ENCODE data around the gene RC3H2.
"Not testable (repeated sequence)": the region's sequence is repeated elsewhere in the genome, so short reads cannot be mapped to it uniquely, and the experiment has no call there.

The RC3H2 gene

GRCh38 chr9:122930541-122931225 is 25.5 kb upstream of the RC3H2 start:
- peak; percentile 38 for FAIRE-seq
- no peak for TF ChIP-seq SPI1 (IDR thresholded peaks at IDR 0.05; ENCODE audit: low read depth, low read length)
- no peak for TF ChIP-seq POLR2AphosphoS5 (IDR thresholded peaks at IDR 0.05; ENCODE audit: low read depth, low read length)
- no peak for TF ChIP-seq TAF1 (IDR thresholded peaks at IDR 0.05; ENCODE audit: low read depth, low read length)
- TF ChIP-seq POU2F2 (IDR thresholded peaks at IDR 0.05; ENCODE audit: low read depth, low read length): no peak
- DNase-seq (ENCODE audit: insufficient read length, low spot score): no peak

GRCh38 chr9:122929796-122930354 is 24.7 kb upstream of the RC3H2 start:
- FAIRE-seq (no peak), DNase-seq (ENCODE audit: insufficient read length, low spot score) (no peak)
- peak; percentile 29; the same call in 1 of the 2 replicates for TF ChIP-seq SPI1 (IDR thresholded peaks at IDR 0.05; ENCODE audit: low read depth, low read length)
- no peak for TF ChIP-seq PAX5 (IDR thresholded peaks at IDR 0.05; ENCODE audit: insufficient read depth, low read length, severe bottlenecking)

- DNase-seq (ENCODE audit: insufficient read length, low spot score): no peak
- FAIRE-seq: peak; percentile 66
- TF ChIP-seq POU2F2 (IDR thresholded peaks at IDR 0.05; ENCODE audit: low read depth, low read length) (no peak), SPI1 (IDR thresholded peaks at IDR 0.05; ENCODE audit: low read depth, low read length) (0 out of 2 replicates have a peak, but pooled peaks have one; percentile 6), PAX5 (IDR thresholded peaks at IDR 0.05; ENCODE audit: insufficient read depth, low read length, severe bottlenecking) (peak; percentile 25), POLR2A (IDR thresholded peaks at IDR 0.05; ENCODE audit: low read depth, low read length) (no peak), TAF1 (IDR thresholded peaks at IDR 0.05; ENCODE audit: low read depth, low read length) (no peak)
Measured at GRCh38 chr9:122923947-122924346, 18.8 kb upstream of the RC3H2 start.

GRCh38 chr9:122922713-122923112 is 17.6 kb upstream of the RC3H2 start:
- no peak for DNase-seq (ENCODE audit: insufficient read length, low spot score)
- TF ChIP-seq POLR2A (IDR thresholded peaks at IDR 0.05; ENCODE audit: low read depth, low read length) (no peak), POLR2AphosphoS5 (IDR thresholded peaks at IDR 0.05; ENCODE audit: low read depth, low read length) (no peak), PAX5 (IDR thresholded peaks at IDR 0.05; ENCODE audit: insufficient read depth, low read length, severe bottlenecking) (no peak), SPI1 (IDR thresholded peaks at IDR 0.05; ENCODE audit: low read depth, low read length) (no peak), TAF1 (IDR thresholded peaks at IDR 0.05; ENCODE audit: low read depth, low read length) (no peak), POU2F2 (IDR thresholded peaks at IDR 0.05; ENCODE audit: low read depth, low read length) (no peak)
- no peak for FAIRE-seq

- FAIRE-seq (peak; percentile 31), DNase-seq (ENCODE audit: insufficient read length, low spot score) (no peak)
- no peak for TF ChIP-seq SPI1 (IDR thresholded peaks at IDR 0.05; ENCODE audit: low read depth, low read length)
- no peak for TF ChIP-seq POU2F2 (IDR thresholded peaks at IDR 0.05; ENCODE audit: low read depth, low read length)
- TF ChIP-seq POLR2A (IDR thresholded peaks at IDR 0.05; ENCODE audit: low read depth, low read length): no peak
- no peak for TF ChIP-seq POLR2AphosphoS5 (IDR thresholded peaks at IDR 0.05; ENCODE audit: low read depth, low read length)
- TF ChIP-seq PAX5 (IDR thresholded peaks at IDR 0.05; ENCODE audit: insufficient read depth, low read length, severe bottlenecking): no peak
- TF ChIP-seq TAF1 (IDR thresholded peaks at IDR 0.05; ENCODE audit: low read depth, low read length): no peak
Measured at GRCh38 chr9:122918310-122918709, 13.2 kb upstream of the RC3H2 start.

- TF ChIP-seq POU2F2 (IDR thresholded peaks at IDR 0.05; ENCODE audit: low read depth, low read length) (peak; percentile 71), POLR2AphosphoS5 (IDR thresholded peaks at IDR 0.05; ENCODE audit: low read depth, low read length) (peak; percentile 96), TAF1 (IDR thresholded peaks at IDR 0.05; ENCODE audit: low read depth, low read length) (peak; percentile 80), PAX5 (IDR thresholded peaks at IDR 0.05; ENCODE audit: insufficient read depth, low read length, severe bottlenecking) (no peak), POLR2A (IDR thresholded peaks at IDR 0.05; ENCODE audit: low read depth, low read length) (peak; percentile 96), SPI1 (IDR thresholded peaks at IDR 0.05; ENCODE audit: low read depth, low read length) (peak; percentile 68)
- DNase-seq (ENCODE audit: insufficient read length, low spot score): peak; percentile 61
- peak; percentile 94 for FAIRE-seq
Measured at GRCh38 chr9:122912964-122913673, 8.0 kb upstream of the RC3H2 start, which contains the start of gene ZBTB6. Gene ZBTB6, minus strand, starts transcription at chr9:122913323. Its CDS starts 1,251 bp downstream, at chr9:122912072.

GRCh38 chr9:122912671-122912963 is 7.5 kb upstream of the RC3H2 start:
- no peak for FAIRE-seq
- TF ChIP-seq POLR2AphosphoS5 (IDR thresholded peaks at IDR 0.05; ENCODE audit: low read depth, low read length) (no peak), POLR2A (IDR thresholded peaks at IDR 0.05; ENCODE audit: low read depth, low read length) (no peak), SPI1 (IDR thresholded peaks at IDR 0.05; ENCODE audit: low read depth, low read length) (peak; percentile 90), TAF1 (IDR thresholded peaks at IDR 0.05; ENCODE audit: low read depth, low read length) (no peak)

GRCh38 chr9:122906122-122906521 is 963 bp upstream of the RC3H2 start:
- not testable (repeated sequence) for DNase-seq (ENCODE audit: insufficient read length, low spot score); FAIRE-seq

More at GRCh38 chr9:122912671-122912963, 7.5 kb upstream of the RC3H2 start:
- no peak for DNase-seq (ENCODE audit: insufficient read length, low spot score)

GRCh38 chr9:122904466-122904822 is 715 bp downstream of the RC3H2 start:
- DNase-seq (ENCODE audit: insufficient read length, low spot score) (no peak), FAIRE-seq (peak; percentile 73)
- TF ChIP-seq POLR2AphosphoS5 (IDR thresholded peaks at IDR 0.05; ENCODE audit: low read depth, low read length): no peak; the same call in none of the 2 replicates
- TF ChIP-seq POLR2A (IDR thresholded peaks at IDR 0.05; ENCODE audit: low read depth, low read length): no peak
- peak; percentile 12; the same call in 1 of the 2 replicates for TF ChIP-seq TAF1 (IDR thresholded peaks at IDR 0.05; ENCODE audit: low read depth, low read length)

- FAIRE-seq (no peak), DNase-seq (ENCODE audit: insufficient read length, low spot score) (no peak)
- TF ChIP-seq TAF1 (IDR thresholded peaks at IDR 0.05; ENCODE audit: low read depth, low read length): no peak
- no peak for TF ChIP-seq POLR2AphosphoS5 (IDR thresholded peaks at IDR 0.05; ENCODE audit: low read depth, low read length)
- TF ChIP-seq SPI1 (IDR thresholded peaks at IDR 0.05; ENCODE audit: low read depth, low read length): no peak
- no peak for TF ChIP-seq POLR2A (IDR thresholded peaks at IDR 0.05; ENCODE audit: low read depth, low read length)
- TF ChIP-seq POU2F2 (IDR thresholded peaks at IDR 0.05; ENCODE audit: low read depth, low read length): no peak
- no peak for TF ChIP-seq PAX5 (IDR thresholded peaks at IDR 0.05; ENCODE audit: insufficient read depth, low read length, severe bottlenecking)
Measured at GRCh38 chr9:122900791-122901190, 4.4 kb downstream of the RC3H2 start.

All from GM12891 (cell line).